PC-9 (cell line): ENCODE results near the gene SORBS1.

Source experiments
- CTCF ChIP-seq: fragments of 200-600 bp; sonication (generic); conservative IDR thresholded peaks from 2 replicates; pipeline ENCODE4 v1.6.1; 2017; ENCODE audit warnings: mixed run types, antibody characterized with exemption, mild to moderate bottlenecking, moderate library complexity
- EZH2 ChIP-seq: fragments of 200-600 bp; sonication (generic); IDR thresholded peaks from 2 replicates; pipeline ENCODE4 v1.8.0; 2017; ENCODE audit warnings: antibody characterized with exemption, low read depth

- no peak for TF ChIP-seq CTCF
- no peak for TF ChIP-seq EZH2
These were observed 293.9 kb downstream of the SORBS1 start for GRCh38 chr10:95267251-95267650.
